B cell (primary cell): ENCODE results near the gene KLHL36.

ENCODE experiments used
- CTCF ChIP-seq: fragments of 200-600 bp; IDR thresholded peaks from one replicate; pipeline ENCODE4 v1.8.0; 2022; ENCODE audit warnings: antibody characterized with exemption, mild to moderate bottlenecking
- EZH2 ChIP-seq: IDR thresholded peaks from 2 replicates; pipeline ENCODE4 v1.6.1; 2012; ENCODE audit warnings: borderline replicate concordance, low read depth, mild to moderate bottlenecking, moderate library complexity, low read length; ENCODE audit not compliant: insufficient read depth, poor library complexity, severe bottlenecking

GRCh38 chr16:84685210-84685609 is 36.9 kb downstream of the KLHL36 start:
- TF ChIP-seq CTCF (no peak), EZH2 (no peak)
